GM12873 (cell line): Measurements from ENCODE around the gene BARX2.

Source experiments
- TF ChIP-seq, protein P1 (sequence below): IDR thresholded peaks from 2 replicates; pipeline ENCODE4 v1.5.1; 2012; ENCODE audit warnings: low read depth, mild to moderate bottlenecking, moderate library complexity, low read length, control low read depth; ENCODE audit not compliant: insufficient read depth; ENCODE audit errors: missing control alignments

The BARX2 gene

GRCh38 chr11:129368889-129369672 lies 6.6 kb upstream of the BARX2 start:
- TF ChIP-seq, protein P1, sequence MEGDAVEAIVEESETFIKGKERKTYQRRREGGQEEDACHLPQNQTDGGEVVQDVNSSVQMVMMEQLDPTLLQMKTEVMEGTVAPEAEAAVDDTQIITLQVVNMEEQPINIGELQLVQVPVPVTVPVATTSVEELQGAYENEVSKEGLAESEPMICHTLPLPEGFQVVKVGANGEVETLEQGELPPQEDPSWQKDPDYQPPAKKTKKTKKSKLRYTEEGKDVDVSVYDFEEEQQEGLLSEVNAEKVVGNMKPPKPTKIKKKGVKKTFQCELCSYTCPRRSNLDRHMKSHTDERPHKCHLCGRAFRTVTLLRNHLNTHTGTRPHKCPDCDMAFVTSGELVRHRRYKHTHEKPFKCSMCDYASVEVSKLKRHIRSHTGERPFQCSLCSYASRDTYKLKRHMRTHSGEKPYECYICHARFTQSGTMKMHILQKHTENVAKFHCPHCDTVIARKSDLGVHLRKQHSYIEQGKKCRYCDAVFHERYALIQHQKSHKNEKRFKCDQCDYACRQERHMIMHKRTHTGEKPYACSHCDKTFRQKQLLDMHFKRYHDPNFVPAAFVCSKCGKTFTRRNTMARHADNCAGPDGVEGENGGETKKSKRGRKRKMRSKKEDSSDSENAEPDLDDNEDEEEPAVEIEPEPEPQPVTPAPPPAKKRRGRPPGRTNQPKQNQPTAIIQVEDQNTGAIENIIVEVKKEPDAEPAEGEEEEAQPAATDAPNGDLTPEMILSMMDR, result no peak

GRCh38 chr11:129370715-129371114 lies 4.9 kb upstream of the BARX2 start:
- TF ChIP-seq, protein P1, result no peak

GRCh38 chr11:129372609-129373488 lies 2.8 kb upstream of the BARX2 start:
- TF ChIP-seq, protein P1, result no peak

DNA sequence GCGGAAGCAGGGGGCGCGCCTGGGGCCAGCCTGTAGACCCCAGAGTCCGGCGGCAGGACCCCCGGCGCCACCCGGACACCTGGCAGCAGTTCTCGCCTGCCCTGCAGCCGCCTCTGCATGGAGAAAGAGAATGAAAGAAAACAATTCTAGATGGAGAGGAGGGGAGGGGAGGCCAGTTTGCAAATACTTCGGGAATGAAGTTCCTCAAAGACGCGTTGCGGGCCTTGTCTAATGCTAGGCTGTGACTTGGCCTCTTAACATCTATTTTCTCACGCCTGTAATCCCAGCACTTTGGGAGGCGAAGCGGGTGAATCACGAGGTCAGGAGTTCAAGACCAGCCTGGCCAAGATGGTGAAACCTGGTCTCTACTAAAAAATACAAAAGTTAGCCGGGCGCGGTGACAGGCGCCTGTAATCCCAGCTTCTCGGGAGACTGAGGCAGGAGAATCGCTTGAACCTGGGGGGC lies 2.1 kb upstream of the BARX2 start:
- TF ChIP-seq, protein P1, result no peak

DNA sequence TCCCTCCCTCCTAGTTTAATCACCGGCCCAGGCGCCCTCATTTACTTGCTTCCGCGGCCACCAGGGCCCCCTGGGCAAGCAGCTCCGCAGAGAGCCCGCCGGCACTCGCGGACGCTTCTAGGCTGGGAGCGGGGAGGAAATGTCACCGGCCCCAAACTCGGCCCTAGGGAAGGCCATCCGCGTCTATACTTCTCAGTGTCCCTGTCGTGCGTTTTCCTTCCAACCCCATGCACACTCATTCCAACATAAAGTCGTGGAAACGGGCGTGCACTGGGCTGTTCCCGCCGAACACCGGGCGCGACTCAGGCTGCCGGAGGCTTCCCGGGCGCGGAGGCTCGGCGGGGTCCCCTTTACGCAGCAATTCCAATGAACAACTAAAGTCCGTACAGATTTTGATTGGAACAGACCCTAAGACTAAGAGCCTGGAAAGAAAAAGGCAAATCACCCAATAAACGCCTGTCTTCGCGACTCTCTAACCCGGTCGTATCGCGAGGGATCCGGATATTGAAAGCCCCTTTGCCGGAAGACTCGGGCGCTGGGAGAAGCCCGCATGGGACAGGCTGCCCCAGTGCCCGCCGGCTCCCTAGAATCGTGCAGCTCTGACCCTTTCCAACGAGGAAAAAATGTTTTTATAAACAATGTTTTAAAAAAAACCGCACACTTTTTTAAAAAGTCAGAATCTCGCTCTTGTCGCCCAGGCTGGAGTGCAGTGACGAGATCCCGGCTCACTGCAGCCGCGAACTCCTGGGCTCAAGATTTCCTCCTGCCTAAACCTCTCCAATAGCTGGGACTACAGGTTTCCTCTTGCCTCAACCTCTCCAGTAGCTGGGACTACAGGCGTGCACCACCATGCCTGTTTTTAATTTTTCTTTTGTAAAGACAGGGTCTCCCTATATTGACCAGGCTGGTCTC lies 1.3 kb upstream of the BARX2 start:
- TF ChIP-seq, protein P1, result no peak

DNA sequence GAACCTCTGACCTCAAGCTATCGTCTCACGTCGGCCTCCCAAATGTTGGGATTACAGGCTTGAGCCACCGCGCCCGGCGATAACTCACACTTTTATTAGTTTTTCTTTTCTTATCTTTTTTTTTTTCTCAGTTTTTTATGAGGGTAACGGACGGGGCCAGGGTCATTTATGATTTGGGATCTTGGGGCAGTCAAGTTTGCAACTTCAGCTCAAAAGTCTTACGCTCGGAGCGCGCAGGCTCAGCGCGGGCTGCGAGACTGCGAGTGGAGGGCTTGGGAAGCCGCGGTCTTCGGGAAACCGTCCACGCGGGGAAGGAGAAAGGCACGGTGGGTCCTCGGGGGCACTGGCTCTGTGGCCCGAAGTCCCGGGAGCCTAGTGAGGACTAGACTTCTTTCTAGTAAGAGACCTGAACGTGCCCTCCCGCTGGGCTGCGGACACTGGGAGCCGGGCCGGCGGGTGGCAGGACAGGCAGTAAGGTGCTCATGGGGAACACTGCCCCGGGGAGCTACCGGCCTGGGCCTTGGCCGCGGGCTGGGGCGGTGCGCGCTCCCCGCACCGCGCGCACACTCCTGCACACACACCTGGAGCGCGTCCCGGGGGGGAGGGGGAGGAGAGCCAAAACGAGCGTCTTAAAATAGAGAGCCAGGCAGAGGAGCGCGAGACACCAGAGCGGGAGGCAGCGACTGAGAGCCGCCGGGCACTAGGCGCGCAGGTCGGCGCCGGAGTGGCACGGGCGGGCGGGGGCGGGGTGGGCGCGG lies 476 bp upstream of the BARX2 start:
- TF ChIP-seq, protein P1, result no peak
